CD4-positive, alpha-beta T cell (primary cell): ENCODE results near the gene TMBIM1. TPM values are rescaled to one million over a fixed set of nuclear protein-coding genes. Genes with fewer than 3 reads are reported as not detected.
A peak's percentile ranks its signal among the peaks of the same experiment; 100 is the strongest.

Source experiments
- ATAC-seq: fragments of 200-7000 bp; cut with Tn5 transposase; one replicate; pipeline ENCODE4 v1.10.0; 2022; ENCODE audit warnings: mild to moderate bottlenecking; ENCODE audit not compliant: poor library complexity
- CTCF ChIA-PET: fragments of 350-600 bp; sonication (Branson Sonifier 250); formaldehyde crosslinking; loops from one replicate; lab custom pipeline; 2021; ENCODE audit warnings: antibody characterized with exemption, inconsistent platforms; lab: Charles Lee
- POLR2A ChIA-PET: fragments of 350-600 bp; sonication (Branson Sonifier 250); formaldehyde crosslinking; loops from one replicate; lab custom pipeline; 2021; ENCODE audit warnings: antibody characterized with exemption, inconsistent platforms; lab: Charles Lee
- DNase-seq, 14 experiments: peaks; one replicate each; pipeline ENCODE4 v3.0.0-alpha.2; 2013 to 2020; ENCODE audit warnings: mixed read lengths in 2 of 14
- H3K27ac ChIP-seq, 2 donors: one replicate each; pipeline versions ENCODE4 v1.5.1 to v1.7.0; 2013; ENCODE audit warnings: low read length in 2 of 2, low read depth in 1 of 2, mild to moderate bottlenecking in 1 of 2
- H3K27me3 ChIP-seq, 2 experiments: 1 replicate in 1 of 2; 2 replicates in 1 of 2; pipeline versions ENCODE4 v1.6.1 to v1.7.0; 2013; ENCODE audit warnings: low read length in 2 of 2, control low read depth in 1 of 2, mild to moderate bottlenecking in 1 of 2, moderate library complexity in 1 of 2; ENCODE audit not compliant: insufficient read depth in 2 of 2, control insufficient read depth in 1 of 2
- H3K36me3 ChIP-seq: one replicate; pipeline ENCODE4 v1.6.1; 2013; ENCODE audit warnings: low read length, control low read depth; ENCODE audit not compliant: insufficient read depth
- H3K4me1 ChIP-seq: one replicate; pipeline ENCODE4 v1.6.1; 2013; ENCODE audit warnings: low read length, control low read depth; ENCODE audit not compliant: insufficient read depth
- H3K4me3 ChIP-seq: one replicate; pipeline ENCODE4 v1.5.1; 2013; ENCODE audit warnings: mild to moderate bottlenecking, low read length, moderate library complexity
- H3K9me3 ChIP-seq, 2 experiments: 1 replicate in 1 of 2; 2 replicates in 1 of 2; pipeline versions ENCODE4 v1.6.1 to v1.7.0; 2013; ENCODE audit warnings: low read length in 2 of 2, mild to moderate bottlenecking in 2 of 2, control low read depth in 1 of 2, moderate library complexity in 1 of 2; ENCODE audit not compliant: control insufficient read depth in 1 of 2, insufficient read depth in 1 of 2
- H3K27ac Mint-ChIP-seq: one replicate; pipeline ENCODE4 v1.8.0; 2020; ENCODE audit warnings: mixed read lengths
- H3K27me3 Mint-ChIP-seq: one replicate; pipeline ENCODE4 v1.8.0; 2021; ENCODE audit warnings: mixed read lengths
- H3K36me3 Mint-ChIP-seq: one replicate; pipeline ENCODE4 v1.8.0; 2021; ENCODE audit warnings: low read depth, mixed read lengths
- H3K4me1 Mint-ChIP-seq: one replicate; pipeline ENCODE4 v1.8.0; 2021; ENCODE audit warnings: low read depth, mixed read lengths
- H3K4me3 Mint-ChIP-seq: one replicate; pipeline ENCODE4 v1.8.0; 2020; ENCODE audit warnings: mild to moderate bottlenecking, mixed read lengths
- H3K9me3 Mint-ChIP-seq: one replicate; pipeline ENCODE4 v1.8.0; 2020; ENCODE audit warnings: mixed read lengths
- intact Hi-C, 2 experiments: fragments of 100-400 bp; cut with DNase I in 1 of 2; cut with micrococcal nuclease in 1 of 2; formaldehyde crosslinking; loops; one replicate each; pipeline versions ENCODE4 v1.15.1 to v1.9.0; 2023 to 2025; cut with DNase I, micrococcal nuclease
- total RNA-seq, 174 experiments: library from RNA in 2 of 174; stranded (reverse) in 2 of 174; gene quantifications; one replicate each; pipeline ENCODE4 v1.2.3 and lab custom pipeline; 2021 to 2026
- TF ChIP-seq, protein P1 (sequence below): fragments of 200-600 bp; IDR thresholded peaks from one replicate; pipeline ENCODE4 v1.8.0; 2022; ENCODE audit warnings: antibody characterized with exemption, mild to moderate bottlenecking

Gene TMBIM1
- total RNA-seq, 2 experiments from 2014 or later, result 99.2 to 102 TPM

DNA sequence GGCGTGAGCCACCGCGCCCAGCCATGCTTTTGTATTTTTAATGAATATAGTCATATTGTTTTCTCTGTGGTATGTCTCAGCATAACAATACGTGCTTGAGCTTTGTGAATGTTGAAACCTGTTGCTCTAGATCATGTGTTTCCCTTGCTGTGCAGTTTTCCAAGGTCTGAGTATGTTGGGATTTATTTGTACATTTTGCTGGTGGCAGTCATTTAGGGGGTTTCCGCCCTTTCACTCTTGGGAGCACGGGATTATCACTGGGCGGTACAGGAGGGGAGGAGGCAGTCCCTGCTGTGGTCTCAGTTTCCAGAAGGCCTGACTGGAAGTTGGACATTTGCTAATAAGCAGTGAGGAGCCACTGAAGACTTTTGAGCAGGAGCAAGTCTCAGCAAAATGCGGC, 39.4 kb upstream of the TMBIM1 start:
- H3K9me3 ChIP-seq, result no peaks in the 10 kb centered on the region
- H3K9me3 Mint-ChIP-seq, result no peaks in the 10 kb centered on the region
- intact Hi-C loops, result no loop called here

DNA sequence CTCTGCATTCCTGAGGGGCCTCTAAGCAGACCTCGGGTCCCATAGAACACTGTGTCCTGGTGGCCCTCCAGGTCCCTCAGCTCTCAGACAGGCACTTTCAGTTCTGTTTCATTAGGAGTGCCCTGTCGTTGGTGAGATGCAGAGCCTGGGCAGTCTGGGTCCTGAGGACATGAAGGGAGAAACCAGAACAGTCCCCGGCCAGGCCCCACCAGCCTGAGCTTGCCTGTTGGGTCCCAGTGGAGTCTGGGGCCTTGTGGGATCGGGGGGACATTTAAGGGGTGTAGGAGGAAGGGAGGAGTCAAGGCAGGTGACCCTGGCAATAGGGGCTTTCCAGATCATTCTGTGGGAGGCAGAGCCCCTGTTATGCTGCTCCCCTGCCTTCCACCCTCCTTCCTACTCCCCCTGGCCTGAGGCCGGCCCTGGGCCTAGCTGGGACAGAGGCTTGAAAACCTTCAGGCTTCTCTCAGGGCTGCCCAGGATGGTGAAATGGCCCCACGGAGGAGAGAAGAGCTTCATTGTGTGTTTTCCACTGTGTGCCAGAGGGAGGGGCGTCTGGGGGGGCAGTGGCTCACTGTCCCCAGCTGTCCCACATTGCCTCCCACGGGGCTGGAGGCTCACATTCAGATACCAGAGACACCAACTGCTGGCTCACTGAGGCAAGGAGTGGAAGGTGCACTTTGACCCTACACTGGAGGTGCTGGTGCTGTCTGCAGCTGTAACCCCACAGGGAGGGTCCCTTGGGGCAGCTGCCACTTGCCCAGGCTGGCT, 37.7 kb upstream of the TMBIM1 start:
- intact Hi-C loops, result no loop called here
- H3K9me3 Mint-ChIP-seq, result no peaks in the 10 kb centered on the region
- DNase-seq (no peak), ATAC-seq (no peak)
- H3K36me3 Mint-ChIP-seq, result no peaks in the 10 kb centered on the region
- H3K27me3 Mint-ChIP-seq, result no peaks in the 10 kb centered on the region
- TF ChIP-seq, protein P1, sequence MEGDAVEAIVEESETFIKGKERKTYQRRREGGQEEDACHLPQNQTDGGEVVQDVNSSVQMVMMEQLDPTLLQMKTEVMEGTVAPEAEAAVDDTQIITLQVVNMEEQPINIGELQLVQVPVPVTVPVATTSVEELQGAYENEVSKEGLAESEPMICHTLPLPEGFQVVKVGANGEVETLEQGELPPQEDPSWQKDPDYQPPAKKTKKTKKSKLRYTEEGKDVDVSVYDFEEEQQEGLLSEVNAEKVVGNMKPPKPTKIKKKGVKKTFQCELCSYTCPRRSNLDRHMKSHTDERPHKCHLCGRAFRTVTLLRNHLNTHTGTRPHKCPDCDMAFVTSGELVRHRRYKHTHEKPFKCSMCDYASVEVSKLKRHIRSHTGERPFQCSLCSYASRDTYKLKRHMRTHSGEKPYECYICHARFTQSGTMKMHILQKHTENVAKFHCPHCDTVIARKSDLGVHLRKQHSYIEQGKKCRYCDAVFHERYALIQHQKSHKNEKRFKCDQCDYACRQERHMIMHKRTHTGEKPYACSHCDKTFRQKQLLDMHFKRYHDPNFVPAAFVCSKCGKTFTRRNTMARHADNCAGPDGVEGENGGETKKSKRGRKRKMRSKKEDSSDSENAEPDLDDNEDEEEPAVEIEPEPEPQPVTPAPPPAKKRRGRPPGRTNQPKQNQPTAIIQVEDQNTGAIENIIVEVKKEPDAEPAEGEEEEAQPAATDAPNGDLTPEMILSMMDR, result no peak
- ChIA-PET CTCF (interaction anchor here (1.0 to 1.9 kb wide), 2 partner anchors 37 to 60 kb away, joined by 3 to 4 read pairs; partner anchors contain the start of genes AAMP, PNKD and TMBIM1), POLR2A (no interaction called here)
- Histone ChIP-seq H3K4me3 (no peak overlapping the region), H3K27ac (no peak overlapping the region), H3K27me3 (no peaks in the 10 kb centered on the region), H3K36me3 (no peaks in the 10 kb centered on the region), H3K4me1 (peaks cover 25% of the 10 kb centered on the region), H3K9me3 (no peaks in the 10 kb centered on the region)
- no peak overlapping the region for H3K27ac Mint-ChIP-seq
- H3K4me1 Mint-ChIP-seq, result peaks cover 21% of the 10 kb centered on the region
- no peak overlapping the region for H3K4me3 Mint-ChIP-seq

More for the DNA sequence above, 39.4 kb upstream of the TMBIM1 start:
- Histone ChIP-seq H3K36me3 (no peaks in the 10 kb centered on the region), H3K27ac (no peak overlapping the region), H3K4me1 (peaks cover 18% of the 10 kb centered on the region), H3K4me3 (no peak overlapping the region), H3K27me3 (no peaks in the 10 kb centered on the region)
- Mint-ChIP-seq H3K27ac (no peak overlapping the region), H3K36me3 (no peaks in the 10 kb centered on the region), H3K4me3 (no peak overlapping the region), H3K27me3 (no peaks in the 10 kb centered on the region), H3K4me1 (peaks cover 9% of the 10 kb centered on the region)
- TF ChIP-seq, protein P1, result no peak
- POLR2A ChIA-PET, result no interaction called here
- CTCF ChIA-PET, result no interaction called here
- DNase-seq (no peak), ATAC-seq (no peak)

DNA sequence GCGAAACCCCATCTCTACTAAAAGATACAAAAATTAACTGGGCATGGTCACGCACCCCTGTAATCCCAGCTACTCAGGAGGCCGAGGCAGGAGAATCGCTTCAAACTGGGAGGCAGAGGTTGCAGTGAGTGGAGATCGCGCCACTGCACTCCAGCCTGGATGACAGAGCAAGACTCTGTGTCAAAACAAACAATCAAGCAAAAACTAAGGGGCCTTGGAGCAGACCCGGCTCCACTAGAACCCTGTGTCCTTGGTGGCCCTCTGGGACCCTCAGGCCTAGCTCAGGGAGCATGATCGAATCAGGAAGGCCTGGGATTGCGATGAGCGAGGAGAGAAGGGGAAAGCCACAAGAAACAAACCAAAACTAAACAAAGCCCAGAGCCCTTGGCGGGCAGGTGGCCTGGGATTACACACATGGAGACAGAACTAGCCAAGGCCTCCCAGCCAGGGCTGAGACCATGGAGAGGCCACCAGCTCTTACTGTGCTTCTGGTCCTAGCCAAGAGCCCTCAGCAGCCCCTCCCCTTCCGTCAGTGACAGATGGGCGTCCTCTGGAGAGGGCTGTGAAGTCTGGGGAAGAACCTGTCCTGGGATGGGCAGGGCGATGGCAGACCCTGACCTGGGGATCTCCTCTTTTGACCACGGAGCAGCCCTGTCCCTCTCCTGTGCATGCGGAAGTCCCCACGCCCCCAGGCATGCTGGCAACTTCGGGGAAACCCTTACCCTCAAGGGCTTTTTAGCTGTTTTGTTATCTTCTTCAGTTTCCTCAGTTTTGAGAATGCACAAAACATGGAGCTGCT, 36.9 kb upstream of the TMBIM1 start:
- Histone ChIP-seq H3K36me3 (no peaks in the 10 kb centered on the region), H3K27me3 (no peaks in the 10 kb centered on the region), H3K4me3 (no peak overlapping the region), H3K4me1 (peaks cover 26% of the 10 kb centered on the region), H3K9me3 (no peaks in the 10 kb centered on the region), H3K27ac (no peak overlapping the region)
- no peaks in the 10 kb centered on the region for H3K27me3 Mint-ChIP-seq
- TF ChIP-seq, protein P1, result no peak
- ChIA-PET POLR2A (no interaction called here), CTCF (interaction anchor here (1.0 to 1.9 kb wide), 2 partner anchors 37 to 59 kb away, joined by 3 to 4 read pairs; partner anchors contain the start of genes AAMP, PNKD and TMBIM1)
- H3K27ac Mint-ChIP-seq, result no peak overlapping the region
- ATAC-seq, result no peak
- H3K9me3 Mint-ChIP-seq, result no peaks in the 10 kb centered on the region
- no peak overlapping the region for H3K4me3 Mint-ChIP-seq
- intact Hi-C loops, result no loop called here
- no peaks in the 10 kb centered on the region for H3K36me3 Mint-ChIP-seq
- peaks cover 23% of the 10 kb centered on the region for H3K4me1 Mint-ChIP-seq
- peak in 2 of 14 experiments; percentile 25 to 31 for DNase-seq
